RCC 7860 (cell line): ENCODE results near the gene CCDC88B.
A peak's percentile ranks its signal among the peaks of the same experiment; 100 is the strongest.
"Not testable (repeated sequence)": the region's sequence is repeated elsewhere in the genome, so short reads cannot be mapped to it uniquely, and the experiment has no call there.

Source experiments
- DNase-seq: peaks from one replicate; pipeline ENCODE4 v3.0.0-alpha.2; 2015; ENCODE audit warnings: low spot score
- FAIRE-seq: peaks from 2 replicates; lab custom pipeline; 2012; peaks lifted over from hg19 to GRCh38; lab: Jason Lieb, UNC

The CCDC88B gene

DNA sequence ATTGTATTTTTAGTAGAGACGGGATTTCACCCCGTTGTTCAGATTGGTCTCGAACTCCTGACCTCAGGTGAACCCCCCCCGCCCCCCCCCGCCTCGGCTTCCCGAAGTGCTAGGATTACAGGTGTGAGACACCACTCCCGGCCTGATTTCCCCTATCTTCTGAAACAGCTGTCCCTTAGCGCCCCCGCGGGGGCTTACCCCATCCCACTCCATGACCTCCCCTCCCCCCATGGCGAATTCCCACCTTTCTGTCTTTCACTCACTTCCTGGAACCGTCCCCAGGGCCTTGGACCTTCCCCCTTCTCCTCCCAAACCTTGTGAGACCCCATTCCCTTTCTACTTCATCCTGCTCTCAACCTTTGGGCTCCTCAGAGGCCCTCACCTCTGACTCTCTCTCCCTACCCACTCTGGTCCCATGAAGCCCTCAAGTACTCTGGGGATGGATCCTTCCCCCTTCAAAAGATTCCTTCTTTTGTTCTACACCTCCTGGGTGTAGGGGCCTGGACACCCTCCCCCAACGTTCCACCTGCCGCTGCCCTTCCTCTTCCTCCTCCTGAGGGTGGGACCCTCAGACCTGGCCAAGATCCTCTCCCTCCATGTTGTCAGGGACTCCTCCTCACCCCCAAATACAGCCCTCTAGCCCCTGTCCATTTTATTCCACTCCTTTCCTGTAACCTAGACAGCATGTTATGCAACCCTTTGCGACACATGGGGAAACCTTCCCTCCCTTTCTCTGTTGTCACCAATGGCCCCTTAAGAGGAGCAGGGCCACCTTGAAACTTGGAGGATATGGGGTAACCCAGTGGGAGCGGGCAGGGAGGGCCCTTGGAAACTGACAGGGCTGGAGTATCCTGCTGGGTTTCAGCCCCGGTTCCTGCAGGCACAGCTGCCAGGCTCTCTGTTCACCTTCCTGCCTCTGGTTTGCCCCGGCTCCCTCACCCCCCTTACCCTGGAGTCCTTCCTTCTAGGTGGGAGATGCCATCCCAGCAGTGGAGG, 20.9 kb upstream of the CCDC88B start:
- DNase-seq: no peak
- no peak for FAIRE-seq

- no peak for FAIRE-seq
- no peak for DNase-seq
Observed at GRCh38 chr11:64320556-64320955, 19.4 kb upstream of the CCDC88B start.

GRCh38 chr11:64321026-64321425, 19.0 kb upstream of the CCDC88B start:
- DNase-seq (no peak), FAIRE-seq (no peak)

GRCh38 chr11:64321533-64321932, 18.5 kb upstream of the CCDC88B start:
- FAIRE-seq (no peak), DNase-seq (peak; percentile 5)

- FAIRE-seq: no peak
- DNase-seq: no peak
Observed at GRCh38 chr11:64322925-64323260, 17.1 kb upstream of the CCDC88B start.

- FAIRE-seq (no peak), DNase-seq (no peak)
Observed at GRCh38 chr11:64323373-64323772, 16.6 kb upstream of the CCDC88B start.

DNA sequence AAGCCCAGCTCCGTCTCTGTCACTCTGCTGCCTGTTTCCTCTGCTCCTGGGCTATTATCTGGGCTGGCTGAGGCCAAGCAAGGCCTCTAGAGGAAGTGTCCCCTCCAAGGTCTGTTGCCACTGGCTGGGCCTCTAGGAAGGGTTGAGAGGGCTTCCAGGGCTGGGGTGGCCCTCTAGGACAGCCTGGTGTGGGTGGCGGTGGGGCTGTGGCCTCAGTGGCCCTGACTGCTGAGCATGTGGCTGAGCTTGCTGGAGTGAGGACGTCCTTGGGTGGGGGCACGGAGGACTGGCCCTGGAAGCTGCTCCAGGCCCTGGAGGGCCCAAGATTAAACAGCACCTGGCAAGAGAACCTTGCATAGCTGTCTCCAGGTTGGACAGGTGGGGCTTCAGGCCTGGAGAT, 16.0 kb upstream of the CCDC88B start:
- DNase-seq, FAIRE-seq: not testable (repeated sequence)

GRCh38 chr11:64324692-64325469, 15.1 kb upstream of the CCDC88B start:
- DNase-seq (no peak), FAIRE-seq (no peak)

DNA sequence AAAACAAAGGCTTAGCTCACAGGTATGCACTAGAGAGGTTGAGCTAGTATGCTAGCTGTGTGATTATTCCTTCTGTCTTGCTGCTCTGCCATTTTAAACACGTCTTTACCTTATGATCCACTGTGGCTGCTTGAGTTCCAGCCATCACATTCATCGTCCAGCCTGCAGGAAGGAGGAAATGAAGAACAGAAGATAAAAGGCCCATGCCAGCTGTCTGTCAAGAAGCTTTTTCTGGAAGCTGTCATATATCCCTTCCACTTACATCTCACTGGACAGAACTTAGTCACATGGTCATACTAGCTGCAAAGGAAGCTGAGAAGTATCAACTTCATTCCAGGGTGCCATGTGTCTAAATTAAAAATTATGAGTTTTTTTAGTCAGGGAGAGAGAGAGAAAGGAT, 12.6 kb upstream of the CCDC88B start:
- FAIRE-seq (no peak), DNase-seq (no peak)

GRCh38 chr11:64327993-64328392, 12.0 kb upstream of the CCDC88B start:
- DNase-seq (no peak), FAIRE-seq (no peak)

GRCh38 chr11:64330888-64331287, 9.1 kb upstream of the CCDC88B start:
- no peak for DNase-seq
- FAIRE-seq: no peak

- peak; percentile 40 for FAIRE-seq
- peak; percentile 88 for DNase-seq
Observed at GRCh38 chr11:64331569-64332371, 8.2 kb upstream of the CCDC88B start.

DNA sequence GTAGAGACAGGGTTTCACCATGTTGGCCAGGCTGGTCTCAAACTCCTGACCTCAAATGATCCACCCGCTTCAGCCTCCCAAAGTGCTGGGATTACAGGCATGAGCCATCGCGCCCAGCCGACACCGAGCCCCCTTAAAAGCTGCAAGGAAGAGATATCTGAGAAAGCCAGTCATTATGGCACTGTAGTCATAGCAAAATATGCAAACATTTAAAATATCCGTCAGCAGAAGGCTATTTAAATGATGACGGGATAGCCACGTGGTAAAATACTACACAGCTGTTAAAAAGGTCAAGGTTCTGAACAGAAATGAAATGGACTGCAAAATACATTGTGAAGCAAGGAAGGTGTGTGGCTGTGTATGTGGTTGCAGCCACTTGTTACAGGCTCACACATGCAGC, 6.4 kb upstream of the CCDC88B start:
- DNase-seq (no peak), FAIRE-seq (no peak)

GRCh38 chr11:64334764-64335735, 5.0 kb upstream of the CCDC88B start:
- DNase-seq (peak; percentile 98), FAIRE-seq (peak; percentile 84)

- no peak for FAIRE-seq
Observed at GRCh38 chr11:64337538-64338249, 2.3 kb upstream of the CCDC88B start.

GRCh38 chr11:64338716-64339115, 1.3 kb upstream of the CCDC88B start:
- DNase-seq (no peak), FAIRE-seq (no peak)

More at GRCh38 chr11:64337538-64338249, 2.3 kb upstream of the CCDC88B start:
- DNase-seq: no peak

DNA sequence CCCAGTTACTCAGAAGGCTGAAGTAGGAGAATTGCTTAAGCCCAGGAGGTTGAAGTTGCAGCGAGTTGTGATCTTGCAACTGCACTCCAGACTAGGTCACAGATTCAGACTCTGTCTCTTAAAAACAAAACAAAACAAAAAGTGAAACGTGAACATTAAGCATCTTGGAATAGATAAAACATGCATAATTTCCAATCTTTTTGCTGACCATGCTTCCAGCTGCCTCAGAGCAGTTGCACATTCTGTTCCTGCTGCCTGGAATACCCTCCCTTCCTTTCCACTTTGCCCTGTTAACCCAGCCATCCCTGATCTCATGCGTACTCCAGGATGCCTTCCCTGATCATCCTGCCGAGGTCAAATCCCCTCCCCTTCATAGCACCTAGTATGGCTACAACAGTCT, 718 bp upstream of the CCDC88B start:
- FAIRE-seq (no peak), DNase-seq (no peak)

DNA sequence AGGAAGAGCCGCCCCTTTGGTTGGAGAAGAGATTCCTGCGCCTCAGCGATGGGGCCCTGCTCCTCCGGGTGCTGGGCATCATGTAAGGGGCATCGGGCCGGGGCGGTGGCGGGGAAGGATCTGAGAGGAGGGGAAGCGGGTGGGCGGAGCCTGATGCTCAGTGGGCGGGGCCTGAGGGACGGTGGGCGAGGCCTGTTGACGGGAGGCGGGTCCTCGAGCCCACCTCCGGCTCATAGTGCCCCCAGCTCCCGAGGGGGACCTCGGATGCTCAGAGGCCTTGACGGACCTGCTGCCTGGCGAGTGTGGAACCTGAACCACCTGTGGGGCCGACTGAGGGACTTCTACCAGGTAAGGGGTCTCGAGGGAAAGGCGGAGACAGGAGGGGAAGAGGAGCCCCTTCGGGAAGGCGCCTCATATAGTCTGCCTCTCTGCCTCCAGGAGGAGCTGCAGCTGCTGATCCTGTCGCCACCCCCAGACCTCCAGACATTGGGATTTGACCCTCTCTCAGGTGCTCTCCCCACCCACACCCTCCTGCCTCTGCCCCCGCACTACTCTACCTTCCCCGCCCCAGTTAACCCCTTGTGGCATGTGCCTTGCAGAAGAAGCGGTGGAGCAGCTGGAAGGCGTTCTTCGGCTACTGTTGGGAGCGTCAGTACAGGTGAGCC, 799 bp downstream of the CCDC88B start:
- DNase-seq: no peak
- no peak for FAIRE-seq

- no peak for FAIRE-seq
Observed at GRCh38 chr11:64341429-64341828, 1.4 kb downstream of the CCDC88B start.

More at GRCh38 chr11:64341429-64341828, 1.4 kb downstream of the CCDC88B start:
- DNase-seq: no peak
